LNCAP (cell line): ENCODE data around the gene MLIP.

Experiments
- CTCF ChIP-seq: fragments of 450-650 bp; IDR thresholded peaks from 2 replicates; pipeline ENCODE4 v1.5.1; 2017; ENCODE audit warnings: mild to moderate bottlenecking

The MLIP gene

GRCh38 chr6:54191461-54191860 is 80.2 kb downstream of the MLIP start:
- TF ChIP-seq CTCF: no peak

- no peak for TF ChIP-seq CTCF
These were observed 81.8 kb downstream of the MLIP start for GRCh38 chr6:54192993-54193392.

GRCh38 chr6:54193560-54193959 is 82.3 kb downstream of the MLIP start:
- no peak for TF ChIP-seq CTCF

GRCh38 chr6:54194067-54194466 is 82.8 kb downstream of the MLIP start:
- TF ChIP-seq CTCF: no peak

GRCh38 chr6:54195637-54196036 is 84.4 kb downstream of the MLIP start:
- no peak for TF ChIP-seq CTCF

GRCh38 chr6:54196905-54197304 is 85.7 kb downstream of the MLIP start:
- no peak for TF ChIP-seq CTCF

GRCh38 chr6:54198134-54198533 is 86.9 kb downstream of the MLIP start:
- TF ChIP-seq CTCF: no peak

GRCh38 chr6:54204921-54205591 is 93.8 kb downstream of the MLIP start:
- no peak for TF ChIP-seq CTCF
